ENCODE measurements around the gene CENPQ.

CENPQ gene

GRCh38 chr6:49506569-49507111, 43.5 kb downstream of the CENPQ start:
- no peak for DNase-seq

DNA sequence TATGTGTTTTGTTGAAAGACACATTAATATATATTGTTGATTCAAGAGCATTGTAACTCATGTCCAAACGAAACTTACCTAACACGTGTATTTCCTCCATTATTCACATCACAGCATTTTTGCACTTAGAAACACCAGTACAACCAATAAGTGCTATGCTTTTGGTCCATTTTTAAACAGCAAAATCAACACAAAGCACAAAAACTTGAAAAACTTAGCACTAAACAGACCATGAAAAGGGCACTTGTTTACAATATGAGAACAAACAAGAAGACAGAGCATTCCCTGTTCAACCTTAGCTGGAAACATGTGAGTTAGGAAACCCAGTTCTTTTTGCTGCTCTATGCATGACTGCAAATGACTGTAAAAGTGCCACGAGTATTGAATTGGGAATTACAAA, 46.2 kb downstream of the CENPQ start:
- DNase-seq = no peak

DNA sequence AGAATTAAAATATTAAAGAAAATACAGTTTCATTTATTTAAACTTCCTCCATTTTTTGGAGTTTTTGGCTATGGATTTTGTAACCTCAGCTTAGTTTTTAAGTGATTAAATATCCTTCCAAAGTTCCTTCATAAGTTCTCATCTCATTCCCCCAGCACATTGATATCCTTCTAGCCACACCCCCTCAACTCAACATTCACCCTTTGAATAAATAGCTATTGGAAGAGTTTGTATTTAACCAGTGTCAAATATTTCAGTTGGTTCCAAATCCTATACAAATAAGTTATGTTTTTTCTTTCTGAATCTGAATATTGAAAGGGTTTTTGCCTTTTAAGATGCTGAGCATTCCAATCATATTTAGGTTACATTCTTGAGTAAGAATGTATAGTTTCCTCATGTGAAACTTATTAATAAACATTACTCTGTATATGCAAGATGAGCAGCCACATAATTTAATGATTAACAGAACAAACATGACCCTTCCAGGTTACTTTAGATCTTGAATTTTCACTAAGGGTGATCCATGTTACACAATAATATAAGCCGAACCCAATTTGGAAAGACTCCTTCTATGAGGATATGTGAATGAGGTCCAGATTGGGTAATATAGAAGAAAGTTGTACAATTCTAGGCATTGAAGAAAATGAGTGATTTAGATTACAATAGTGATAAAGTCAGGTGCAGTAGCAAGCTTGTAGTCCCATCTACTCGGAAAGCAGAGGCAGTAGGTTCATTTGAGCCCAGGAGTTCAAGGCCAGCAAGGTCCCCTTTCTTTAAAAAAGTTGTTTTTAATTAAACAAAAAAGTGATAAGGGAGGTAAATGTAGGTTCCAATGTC, 50.2 kb downstream of the CENPQ start:
- DNase-seq = no peak

- DNase-seq = no peak
These were observed 51.7 kb downstream of the CENPQ start for GRCh38 chr6:49514571-49515484.

GRCh38 chr6:49515485-49516146, 52.4 kb downstream of the CENPQ start:
- no peak for DNase-seq

DNA sequence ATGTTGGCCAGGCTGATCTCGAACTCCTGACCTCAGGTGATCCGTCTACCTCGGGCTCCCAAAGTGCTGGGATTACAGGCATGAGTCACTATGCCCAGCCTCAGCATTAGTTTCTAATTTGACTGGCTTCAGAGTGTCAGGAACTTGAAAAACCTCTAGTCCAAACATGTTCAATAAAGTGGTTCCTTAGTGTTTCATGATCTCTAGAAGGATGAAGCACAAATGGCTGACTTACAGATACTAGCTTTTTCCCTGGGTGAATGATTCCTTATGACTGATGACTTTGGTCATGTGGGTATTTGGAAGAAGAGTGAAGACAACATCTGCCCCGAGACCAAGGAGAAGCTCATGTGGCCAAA, 53.0 kb downstream of the CENPQ start:
- no peak for DNase-seq

DNA sequence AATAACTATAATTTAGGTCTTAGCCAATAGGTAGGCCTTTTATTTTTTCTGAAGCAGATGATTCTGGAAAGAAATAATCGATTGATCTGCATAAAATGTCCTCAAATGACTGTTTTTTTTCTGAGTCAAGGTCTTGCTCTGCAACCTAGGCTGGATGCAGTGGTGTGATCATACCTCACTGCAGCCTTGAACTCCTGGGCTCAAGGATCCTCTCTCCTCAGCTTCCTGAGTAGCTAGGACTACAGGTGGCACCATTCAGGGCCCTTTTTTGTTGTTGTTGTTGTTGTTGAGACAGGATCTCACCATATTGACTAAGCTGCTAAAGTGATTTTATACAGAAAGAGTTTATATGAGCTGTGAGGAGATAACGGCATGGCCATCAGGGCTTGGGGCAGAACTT, 54.7 kb downstream of the CENPQ start:
- DNase-seq = no peak

DNA sequence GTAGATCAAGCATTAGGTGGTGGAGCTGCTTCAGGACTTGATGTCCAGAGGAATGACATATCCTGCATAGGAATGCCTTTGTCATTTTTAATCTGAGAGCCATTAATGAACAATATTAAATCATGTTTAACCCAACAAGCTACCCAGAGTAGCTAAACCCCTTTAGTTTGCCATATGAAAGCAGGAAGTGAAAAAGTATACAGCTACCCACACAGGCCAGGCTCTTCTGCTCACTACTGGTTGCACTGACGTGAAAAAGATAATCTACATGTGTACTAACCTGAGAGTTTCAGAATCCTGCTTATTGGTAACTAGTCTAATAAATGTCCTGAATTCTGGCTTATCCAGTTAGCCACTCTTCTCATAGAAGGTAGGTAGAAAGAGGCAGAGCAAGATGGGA, 56.5 kb downstream of the CENPQ start:
- DNase-seq = no peak

- DNase-seq = no peak
These were observed 59.8 kb downstream of the CENPQ start for GRCh38 chr6:49522710-49523593.

GRCh38 chr6:49523901-49524300, 60.7 kb downstream of the CENPQ start:
- no peak for DNase-seq

GRCh38 chr6:49524541-49524940, 61.4 kb downstream of the CENPQ start:
- DNase-seq = no peak

GRCh38 chr6:49526598-49526997, 63.4 kb downstream of the CENPQ start:
- no peak for DNase-seq

DNA sequence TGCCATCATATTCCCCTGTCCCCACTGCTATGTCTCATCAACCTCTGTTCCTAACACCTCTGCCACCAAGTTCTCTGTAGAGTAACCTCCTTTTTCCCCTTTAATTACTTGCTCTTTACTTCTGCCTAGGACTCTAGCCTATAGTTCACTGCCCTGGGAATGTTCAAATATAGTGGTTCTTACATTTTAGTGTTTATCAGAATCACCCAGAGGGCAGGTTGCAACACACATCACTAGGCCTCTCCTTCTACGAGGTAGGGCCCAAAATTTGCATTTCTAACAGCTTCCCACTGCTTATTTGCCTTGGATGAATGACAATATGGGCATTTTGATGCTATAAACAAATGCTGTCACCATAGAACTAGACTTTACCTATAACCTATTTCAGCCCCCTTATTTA, 64.2 kb downstream of the CENPQ start:
- DNase-seq = no peak

GRCh38 chr6:49528571-49528970, 65.4 kb downstream of the CENPQ start:
- DNase-seq = no peak

DNA sequence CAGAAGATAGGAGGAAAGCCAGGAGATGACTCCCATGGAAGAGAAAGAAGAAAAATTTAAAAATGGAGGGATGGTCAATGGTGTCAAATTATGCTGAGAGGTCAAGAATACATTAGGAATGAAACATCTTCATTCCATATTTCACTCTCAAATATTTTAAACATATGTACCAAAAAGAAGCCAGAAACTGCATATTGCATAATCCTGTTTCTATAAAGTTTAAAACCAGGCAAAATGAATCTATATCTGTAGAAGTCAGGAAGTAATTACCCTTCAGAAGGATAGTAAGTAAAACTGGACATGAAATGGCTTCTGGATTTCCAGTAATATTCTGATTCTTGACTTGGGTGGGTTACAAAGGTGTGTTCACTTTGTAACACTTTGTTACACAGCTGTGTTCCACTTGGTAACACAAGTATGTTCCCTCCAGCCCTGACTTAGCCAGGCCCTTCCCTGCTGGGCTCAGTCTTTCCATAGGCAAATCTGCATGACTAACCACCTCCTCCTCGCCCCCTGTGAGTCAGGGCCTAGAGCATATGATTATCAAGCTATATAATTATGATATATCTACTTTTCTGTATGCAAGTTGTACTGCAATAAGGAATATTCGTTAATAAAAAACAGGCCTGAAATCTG, 67.1 kb downstream of the CENPQ start:
- DNase-seq = no peak

- DNase-seq = no peak
These were observed 68.8 kb downstream of the CENPQ start for GRCh38 chr6:49531774-49532569.

DNA sequence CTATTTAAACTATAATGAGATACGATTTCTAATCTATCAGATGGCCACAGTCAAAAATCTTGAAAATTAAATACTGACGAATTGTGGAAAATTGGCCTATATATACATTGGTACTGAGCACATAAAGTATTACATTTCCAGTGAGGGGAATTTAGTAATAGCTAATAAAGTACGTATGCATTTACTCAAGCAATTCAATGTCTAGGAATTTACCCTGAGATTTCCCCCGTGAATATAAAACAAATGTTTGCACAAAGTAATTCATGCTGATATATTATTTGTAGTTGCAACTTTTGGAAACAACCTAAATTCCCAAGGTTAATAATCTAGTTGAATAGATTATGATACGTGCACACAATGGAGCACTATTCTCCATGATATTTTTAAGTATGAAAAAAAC, 72.6 kb downstream of the CENPQ start:
- DNase-seq = no peak

GRCh38 chr6:49539102-49539501, 75.9 kb downstream of the CENPQ start:
- no peak for DNase-seq

DNA sequence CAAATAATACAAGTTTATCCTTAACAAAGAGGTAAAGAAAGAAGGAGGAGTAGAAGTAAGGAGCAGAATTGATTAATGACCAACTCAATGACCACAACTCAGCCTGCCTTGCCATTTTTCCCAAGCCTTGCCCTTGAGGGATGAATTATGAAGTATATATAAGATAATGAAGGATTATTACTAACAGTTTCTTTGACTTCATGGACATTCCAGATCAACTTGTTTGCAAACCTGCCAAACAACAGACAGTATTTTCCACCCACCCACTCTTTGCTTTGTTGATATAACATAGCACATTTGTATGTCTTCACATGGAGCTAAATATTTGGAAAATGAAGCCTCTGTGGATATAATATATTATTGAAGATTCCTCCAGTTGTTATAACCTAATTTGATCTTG, 77.4 kb downstream of the CENPQ start:
- no peak for DNase-seq

GRCh38 chr6:49541210-49541724, 78.1 kb downstream of the CENPQ start:
- DNase-seq = no peak

Data from C1 segment of cervical spinal cord (tissue), 14 donors.